Glomerular endothelial cell (primary cell): ENCODE measurements around the gene STK39. TPM values are rescaled to one million over a fixed set of nuclear protein-coding genes. Genes with fewer than 3 reads are reported as not detected.

ENCODE experiments used
- DNase-seq: peaks from one replicate; pipeline ENCODE4 v3.0.0-alpha.2; 2011; ENCODE audit warnings: low read depth, low spot score; ENCODE audit errors: extremely low read depth
- total RNA-seq: library from RNA; depleted of rRNA; stranded (reverse); fragments of >200 nt; gene quantifications from 2 replicates; pipeline ENCODE4 v1.2.3, GENCODE V29; 2015

The STK39 gene
- total RNA-seq, 1 donor from 2014 or later: 11.8 TPM

GRCh38 chr2:167965907-167966761 is 281.3 kb downstream of the STK39 start:
- no peak for DNase-seq

- DNase-seq: no peak
These were observed 282.6 kb downstream of the STK39 start for GRCh38 chr2:167964650-167965413.

- DNase-seq: no peak
These were observed 283.3 kb downstream of the STK39 start for GRCh38 chr2:167963899-167964649.

- no peak for DNase-seq
These were observed 284.8 kb downstream of the STK39 start for GRCh38 chr2:167962436-167963226.

- no peak for DNase-seq
These were observed 285.8 kb downstream of the STK39 start for GRCh38 chr2:167961536-167962048.

GRCh38 chr2:167960089-167960747 is 287.2 kb downstream of the STK39 start:
- no peak for DNase-seq

- DNase-seq: no peak
These were observed 289.7 kb downstream of the STK39 start for GRCh38 chr2:167957662-167958061.

GRCh38 chr2:167955264-167955906 is 292.0 kb downstream of the STK39 start:
- no peak for DNase-seq

GRCh38 chr2:167954495-167954894 is 292.9 kb downstream of the STK39 start:
- DNase-seq: no peak

- no peak for DNase-seq
These were observed 293.6 kb downstream of the STK39 start for GRCh38 chr2:167953776-167954175.

- no peak for DNase-seq
These were observed 296.8 kb downstream of the STK39 start for GRCh38 chr2:167950571-167950970.

- no peak for DNase-seq
These were observed 301.0 kb downstream of the STK39 start for GRCh38 chr2:167946441-167946841.

GRCh38 chr2:167945660-167946368 is 301.6 kb downstream of the STK39 start:
- no peak for DNase-seq

GRCh38 chr2:167944825-167945659 is 302.4 kb downstream of the STK39 start:
- no peak for DNase-seq

- no peak for DNase-seq
These were observed 303.5 kb downstream of the STK39 start for GRCh38 chr2:167943897-167944296.

- no peak for DNase-seq
These were observed 304.0 kb downstream of the STK39 start for GRCh38 chr2:167943368-167943767.

- no peak for DNase-seq
These were observed 304.9 kb downstream of the STK39 start for GRCh38 chr2:167942366-167943081.
